Measurements from ENCODE around the gene PDE6A.

Gene PDE6A

GRCh38 chr5:149857499-149857898, 87.1 kb downstream of the PDE6A start:
- DNase-seq = no peak

- no peak for DNase-seq
Measured at GRCh38 chr5:149855366-149855765, 89.2 kb downstream of the PDE6A start.

DNA sequence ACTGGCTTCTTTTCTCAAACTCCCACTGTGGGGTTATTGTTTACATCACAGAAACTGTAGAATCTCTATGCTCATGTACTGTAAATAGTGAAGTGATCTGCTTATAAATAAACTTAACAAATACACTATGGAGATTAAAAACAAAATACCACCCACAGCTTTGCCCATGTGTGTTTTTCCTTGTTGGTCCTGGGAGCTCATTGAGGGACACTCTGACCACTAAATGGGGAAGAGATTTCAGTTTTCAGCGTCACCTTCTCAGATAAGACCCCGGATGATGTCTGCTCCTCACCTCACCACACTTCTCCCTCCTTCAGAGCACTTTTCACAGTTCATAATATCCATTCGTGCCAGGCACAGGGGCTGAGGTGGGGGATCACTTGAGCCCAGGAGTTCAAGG, 89.7 kb downstream of the PDE6A start:
- DNase-seq = no peak

DNA sequence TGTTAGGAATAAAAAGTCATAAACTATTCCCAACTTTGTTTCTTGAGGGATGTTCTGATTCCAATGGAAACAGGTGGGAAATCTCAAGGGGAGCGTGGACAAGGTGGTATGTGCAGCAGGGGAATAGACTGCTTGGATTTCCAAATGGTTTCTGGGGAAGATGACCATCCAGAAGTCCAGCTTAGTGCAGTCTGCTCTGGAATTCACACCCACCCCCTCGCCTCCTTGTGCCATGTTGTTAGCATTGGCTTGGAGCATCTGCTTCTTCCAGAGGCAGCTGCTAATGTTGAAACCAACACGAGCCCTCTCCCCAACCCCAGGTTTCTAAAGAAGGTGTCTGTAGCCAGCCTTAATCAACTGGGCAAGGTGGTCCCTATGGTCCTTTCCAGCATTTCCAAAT, 90.9 kb downstream of the PDE6A start:
- no peak for DNase-seq

- DNase-seq = no peak
Measured at GRCh38 chr5:149853331-149853648, 91.3 kb downstream of the PDE6A start.

GRCh38 chr5:149852641-149853330, 91.8 kb downstream of the PDE6A start:
- peak in 1 of 2 experiments; percentile 30 for DNase-seq

DNA sequence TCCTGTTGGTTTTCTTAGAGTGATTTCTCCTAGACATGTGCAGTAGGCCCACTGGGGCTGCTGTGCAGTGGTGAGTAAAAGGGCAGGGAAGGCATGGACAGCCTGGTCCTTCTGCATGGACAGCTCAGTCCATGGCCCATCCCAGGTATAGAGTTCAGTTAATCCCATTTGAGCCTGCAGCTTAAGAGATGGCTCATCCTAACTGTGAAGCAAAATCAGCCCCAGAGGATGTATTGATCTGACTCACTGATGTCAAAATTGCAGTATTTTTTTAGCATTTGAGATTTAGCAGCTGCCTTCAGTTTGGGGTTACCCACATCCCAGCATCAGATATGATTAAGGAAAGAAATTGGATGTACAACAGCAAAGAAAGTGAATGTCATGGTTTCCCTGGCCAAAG, 93.4 kb downstream of the PDE6A start:
- no peak for DNase-seq

DNA sequence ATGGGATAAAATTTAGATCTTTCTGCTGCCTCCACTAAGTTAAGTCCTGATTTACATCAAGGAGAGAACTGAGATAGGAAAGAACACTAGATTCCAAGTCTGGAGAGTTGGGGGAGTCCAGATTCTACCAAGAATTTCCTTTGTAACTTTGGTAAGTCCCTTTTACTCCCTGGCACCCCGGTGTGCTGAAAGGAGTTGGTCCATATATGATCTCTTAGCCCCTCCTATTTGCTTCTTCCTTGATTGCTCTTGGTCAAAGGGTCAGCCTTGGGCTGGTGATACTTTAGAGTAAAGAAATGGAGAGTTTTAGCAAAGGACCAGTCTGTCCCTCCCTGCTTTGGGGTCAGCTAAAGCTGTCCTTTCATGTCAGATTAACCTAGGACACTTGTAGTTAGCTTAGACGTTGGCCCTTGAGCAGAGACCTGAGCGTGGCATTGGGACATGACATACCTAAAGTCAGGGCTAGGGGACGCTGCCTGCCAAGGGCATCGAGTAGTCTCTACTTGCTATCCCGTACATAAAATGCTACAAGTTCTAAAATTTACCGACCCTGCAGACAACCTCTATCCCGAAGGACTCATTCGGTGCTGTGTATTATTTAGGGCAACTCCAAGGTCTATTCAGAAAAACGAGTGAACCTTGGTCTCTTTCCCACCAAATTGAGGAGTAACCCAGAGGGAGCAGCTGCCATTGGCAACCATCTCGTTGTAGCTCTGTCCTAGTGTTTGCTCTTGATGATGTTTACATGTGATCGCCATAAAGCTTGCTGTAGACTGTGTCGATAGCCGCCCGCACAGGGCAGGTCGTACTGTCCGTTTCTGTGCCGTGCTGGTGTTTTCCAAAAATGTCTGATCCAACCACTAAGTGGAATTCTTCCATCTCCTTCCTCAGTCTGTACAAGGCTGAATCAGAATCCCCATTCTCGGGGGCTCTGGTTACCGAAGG, 94.4 kb downstream of the PDE6A start:
- no peak for DNase-seq

DNA sequence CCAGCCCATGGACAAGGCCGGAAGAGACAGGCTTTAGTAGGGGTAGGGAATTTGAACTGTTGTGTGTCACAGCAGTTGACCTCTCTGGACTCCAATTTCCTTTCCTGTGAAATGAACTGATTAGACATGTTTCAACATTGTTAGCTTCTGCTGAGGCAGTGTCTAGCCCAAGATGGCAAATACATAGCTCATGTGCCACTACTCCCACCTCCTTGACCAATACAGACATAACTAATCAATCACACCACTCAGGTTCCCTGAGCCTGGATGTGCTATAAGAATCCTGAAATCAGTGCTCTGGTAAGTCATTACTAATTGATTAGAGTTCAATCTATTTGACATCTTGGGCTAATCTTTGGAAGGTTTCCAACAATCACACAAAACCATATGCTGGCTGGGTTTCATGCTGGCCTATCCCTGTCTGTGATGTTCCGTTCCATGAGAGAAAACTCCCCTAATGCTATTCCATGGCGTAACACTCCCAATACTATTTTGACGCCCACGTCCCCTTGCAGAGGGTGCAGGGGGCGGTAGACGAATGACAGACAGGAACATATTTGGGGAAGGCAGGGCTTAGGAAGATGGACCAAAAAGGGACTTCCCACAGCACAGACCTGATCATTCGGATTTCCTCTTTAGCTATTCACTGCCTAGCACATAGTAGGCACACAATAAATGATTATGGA, 95.2 kb downstream of the PDE6A start:
- no peak for DNase-seq

DNA sequence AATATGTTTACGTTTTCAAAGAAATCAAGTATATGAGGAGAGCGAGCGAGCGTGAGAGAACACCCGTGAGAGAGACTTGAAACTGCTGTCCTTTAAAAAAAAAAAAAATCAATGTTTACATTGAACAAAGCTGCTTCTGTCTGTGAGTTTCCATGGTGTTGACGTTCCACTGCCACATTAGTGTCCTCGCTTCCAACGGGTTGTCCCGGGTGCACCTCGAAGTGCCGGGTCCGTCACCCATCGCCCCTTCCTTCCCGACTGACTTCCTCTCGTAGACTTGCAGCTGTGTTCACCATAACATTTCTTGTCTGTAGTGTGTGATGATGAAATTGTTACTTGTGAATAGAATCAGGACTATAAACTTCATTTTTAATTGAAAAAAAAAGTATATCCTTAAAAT, 97.0 kb downstream of the PDE6A start:
- DNase-seq = no peak

DNA sequence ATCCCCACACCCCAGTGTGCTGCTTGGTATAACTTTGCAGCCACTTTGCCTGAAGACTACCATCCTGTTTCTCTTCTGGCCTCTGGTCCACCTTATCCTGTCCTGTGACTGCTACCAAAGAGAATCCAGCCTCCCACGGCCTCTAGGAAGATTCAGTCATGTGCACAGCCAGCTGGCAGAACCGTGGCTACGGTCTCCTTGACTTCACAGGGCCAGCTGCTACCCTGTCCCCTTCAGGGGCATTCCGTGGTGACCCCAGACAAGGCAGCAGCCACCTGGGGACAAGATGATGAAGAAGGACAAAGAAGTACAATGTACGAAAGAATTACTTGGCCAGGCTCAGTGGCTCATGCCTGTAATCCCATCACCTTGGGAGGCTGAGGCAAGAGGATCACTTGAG, 98.6 kb downstream of the PDE6A start:
- DNase-seq = no peak

- no peak for DNase-seq
Measured at GRCh38 chr5:149845601-149846000, 99.0 kb downstream of the PDE6A start.

GRCh38 chr5:149841851-149842793, 102.5 kb downstream of the PDE6A start:
- DNase-seq = no peak

- no peak for DNase-seq
Measured at GRCh38 chr5:149840226-149840825, 104.3 kb downstream of the PDE6A start.

DNA sequence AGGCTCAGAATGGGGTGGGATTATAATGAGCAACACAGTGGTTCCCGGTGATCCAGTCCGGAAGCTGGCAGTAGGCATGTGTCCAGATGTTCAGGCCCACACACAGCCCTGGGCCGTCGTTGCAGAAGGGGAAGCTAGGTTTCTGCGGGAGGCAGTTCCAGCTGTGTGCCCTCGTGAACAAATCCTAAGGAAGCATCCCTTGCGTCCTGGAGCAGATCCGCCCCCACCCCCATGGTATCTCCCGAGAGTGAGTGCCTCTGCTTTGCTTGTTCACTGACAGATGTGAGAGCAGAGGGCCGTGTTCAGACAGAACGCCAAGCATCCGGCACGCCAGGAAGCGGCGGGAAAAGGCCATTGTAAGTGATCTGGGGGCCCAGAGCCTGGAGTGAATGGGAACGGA, 104.8 kb downstream of the PDE6A start:
- no peak for DNase-seq

DNA sequence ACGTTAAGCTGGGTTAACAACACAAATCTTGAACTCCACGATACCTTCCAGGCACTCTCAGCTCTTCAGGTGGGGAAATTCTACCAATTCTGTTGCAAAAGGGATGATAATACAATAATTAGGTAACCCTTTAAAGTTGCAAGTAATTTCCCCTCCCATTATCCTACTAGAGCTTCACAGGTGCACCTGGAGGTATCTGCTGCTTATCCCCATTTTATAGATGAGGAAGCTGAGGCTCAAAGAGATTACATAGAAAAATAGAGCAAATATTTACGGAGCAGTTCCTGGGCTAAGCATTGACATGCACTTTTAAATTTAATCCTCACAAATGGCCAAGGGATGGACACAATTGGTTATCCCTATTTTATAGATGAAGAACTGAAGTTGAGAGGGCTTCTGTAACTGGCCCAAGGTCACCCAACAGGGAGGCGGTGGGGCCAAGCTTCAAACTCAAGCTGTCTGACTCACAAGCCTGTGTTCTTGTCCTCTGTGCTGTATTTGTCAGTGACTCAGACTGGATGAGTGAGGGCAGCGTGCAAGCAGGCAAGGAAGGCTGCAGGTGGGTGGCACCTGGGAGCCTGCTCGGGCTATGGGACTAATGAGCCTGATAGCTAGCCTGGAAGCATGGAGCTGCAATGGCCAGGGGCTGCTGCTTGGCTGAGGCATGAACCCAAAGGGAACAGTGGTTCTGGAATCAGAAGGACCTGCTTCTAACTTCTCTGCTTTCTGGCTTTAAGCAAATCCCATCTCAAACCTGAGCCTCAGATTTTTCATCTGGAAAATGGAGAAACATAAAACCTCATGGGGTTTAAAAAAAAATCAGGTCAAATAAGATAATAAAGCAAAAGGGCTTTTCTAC, 105.5 kb downstream of the PDE6A start:
- no peak for DNase-seq

GRCh38 chr5:149837680-149838269, 106.8 kb downstream of the PDE6A start:
- no peak for DNase-seq

DNA sequence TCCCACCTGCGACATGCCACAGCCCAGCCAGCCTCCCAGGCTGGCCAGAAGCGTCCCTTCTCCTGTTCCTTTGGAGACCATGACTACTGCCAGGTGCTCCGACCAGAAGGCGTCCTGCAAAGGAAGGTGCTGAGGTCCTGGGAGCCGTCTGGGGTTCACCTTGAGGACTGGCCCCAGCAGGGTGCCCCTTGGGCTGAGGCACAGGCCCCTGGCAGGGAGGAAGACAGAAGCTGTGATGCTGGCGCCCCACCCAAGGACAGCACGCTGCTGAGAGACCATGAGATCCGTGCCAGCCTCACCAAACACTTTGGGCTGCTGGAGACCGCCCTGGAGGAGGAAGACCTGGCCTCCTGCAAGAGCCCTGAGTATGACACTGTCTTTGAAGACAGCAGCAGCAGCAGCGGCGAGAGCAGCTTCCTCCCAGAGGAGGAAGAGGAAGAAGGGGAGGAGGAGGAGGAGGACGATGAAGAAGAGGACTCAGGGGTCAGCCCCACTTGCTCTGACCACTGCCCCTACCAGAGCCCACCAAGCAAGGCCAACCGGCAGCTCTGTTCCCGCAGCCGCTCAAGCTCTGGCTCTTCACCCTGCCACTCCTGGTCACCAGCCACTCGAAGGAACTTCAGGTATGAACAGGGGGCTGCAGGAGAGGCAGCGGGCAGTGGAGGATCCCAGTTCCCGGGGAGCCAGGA, 108.0 kb downstream of the PDE6A start:
- no peak for DNase-seq

DNA sequence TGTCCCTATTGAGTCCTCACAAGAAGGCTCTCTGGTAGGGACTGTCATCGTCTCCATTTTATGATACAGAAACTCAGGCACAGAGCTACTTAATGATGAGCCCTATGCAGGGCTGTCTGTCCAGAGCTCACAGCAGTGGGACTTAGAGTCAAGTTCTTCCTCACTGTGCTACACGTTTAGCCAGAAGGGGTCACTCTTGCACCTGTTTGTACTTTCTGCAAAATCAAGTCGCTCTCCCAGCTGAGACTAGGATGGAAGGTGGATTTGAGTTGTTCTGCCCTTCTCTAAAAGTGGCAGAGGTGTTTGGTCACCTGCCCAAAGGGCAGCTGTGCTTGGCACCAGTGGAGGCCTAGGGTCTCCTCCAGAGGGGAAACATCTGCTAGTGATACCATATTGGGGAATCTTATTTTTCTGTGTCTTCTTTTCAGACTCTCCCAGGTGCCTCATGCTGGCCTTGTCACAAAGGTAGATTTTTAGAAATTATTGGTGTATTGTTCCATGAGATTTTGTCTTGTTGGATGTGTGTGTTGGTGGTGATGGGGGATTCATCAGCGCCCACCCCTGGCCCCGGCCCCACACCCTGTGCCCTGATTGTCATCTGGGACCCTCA, 110.2 kb downstream of the PDE6A start:
- DNase-seq = peak; percentile 40 to 48

All from activated CD4-positive, alpha-beta T cell treated with anti-CD3 and anti-CD28 coated beads, Interleukin-2, amount 50 U/mL, for 4 hours (primary cell).